SIG-M5 (cell line): Measurements from ENCODE around the gene TUBA1A.
"Not testable (repeated sequence)": the region's sequence is repeated elsewhere in the genome, so short reads cannot be mapped to it uniquely, and the experiment has no call there.

Experiments
- DNase-seq: peaks from one replicate; lab custom pipeline; 2025; lab: John Stamatoyannopoulos, UW

Gene TUBA1A

DNA sequence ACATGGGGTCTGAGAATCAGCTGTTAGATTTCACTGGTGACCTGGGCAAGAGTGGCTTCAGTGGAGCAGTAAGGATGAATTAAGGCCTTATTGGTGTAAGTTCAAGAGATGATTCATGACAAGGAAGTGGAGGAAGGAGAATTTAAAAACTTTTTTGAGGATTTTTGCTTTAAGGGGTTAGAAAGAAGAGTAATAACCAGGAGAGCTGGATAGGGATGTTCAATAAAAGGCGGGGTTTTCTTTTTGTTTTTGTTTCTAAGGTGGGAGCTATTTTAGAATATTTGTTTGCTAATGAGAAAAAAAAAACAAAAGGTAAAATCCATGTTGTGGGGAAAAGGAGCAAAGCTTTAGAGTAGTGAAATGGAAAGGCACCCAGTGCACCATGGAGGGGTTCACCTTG, 42.5 kb downstream of the TUBA1A start:
- no peak for DNase-seq

DNA sequence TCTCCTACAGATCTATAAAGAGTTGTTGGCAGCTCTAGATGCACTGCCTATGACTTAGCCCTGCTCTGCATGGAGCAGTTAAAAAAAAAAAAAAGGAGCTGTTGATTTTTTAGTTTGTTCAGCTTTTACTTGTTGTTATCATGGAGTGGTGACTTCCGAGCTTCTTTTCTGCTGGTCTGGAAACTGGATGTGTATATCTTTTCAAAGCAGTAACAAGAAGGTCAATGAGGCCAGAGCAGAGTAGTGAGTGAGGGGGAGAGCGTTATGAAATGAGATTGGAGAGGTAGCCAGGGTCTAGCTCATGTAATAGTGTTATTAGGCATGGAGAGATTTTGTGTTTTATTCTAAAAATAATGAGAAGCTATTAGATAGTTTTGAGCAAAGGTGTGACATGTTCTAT, 44.5 kb downstream of the TUBA1A start:
- no peak for DNase-seq

DNA sequence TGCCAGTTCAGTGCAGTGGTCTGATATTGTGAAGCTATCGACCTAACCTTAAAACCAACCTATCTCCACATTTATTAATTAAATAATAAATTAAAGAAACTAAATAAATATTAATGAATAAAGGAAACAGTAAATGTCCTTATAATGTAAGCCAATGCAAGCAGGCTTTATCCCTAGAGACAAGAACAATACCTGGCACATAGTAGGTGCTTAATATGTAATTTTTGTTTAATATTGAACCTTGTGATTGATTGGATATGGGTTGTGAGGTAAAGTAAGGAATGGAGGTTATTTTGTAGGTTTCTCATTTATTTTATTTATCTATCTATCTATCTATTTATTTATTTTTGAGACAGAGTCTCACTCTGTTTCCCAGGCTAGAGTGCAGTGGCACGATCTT, 49.9 kb downstream of the TUBA1A start:
- DNase-seq: no peak

DNA sequence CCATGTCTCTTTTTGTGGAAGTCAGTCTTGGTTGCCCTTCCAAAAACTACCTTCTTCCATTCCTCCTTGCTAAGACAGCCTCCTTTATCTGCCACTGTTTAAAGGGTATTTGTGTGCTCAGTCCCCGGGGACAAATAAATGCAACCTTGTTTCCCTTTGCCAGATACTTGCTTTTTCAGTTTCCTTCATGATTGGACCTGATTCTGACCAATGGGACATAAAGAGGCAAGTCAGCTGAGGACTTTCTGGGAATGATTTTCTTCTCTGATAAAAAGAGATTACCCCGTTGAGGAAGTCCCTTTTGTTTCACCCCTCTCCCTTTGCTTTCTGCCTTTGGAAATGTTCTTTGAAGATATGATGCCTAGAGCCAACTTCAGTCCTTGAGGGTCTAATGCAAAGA, 50.3 kb downstream of the TUBA1A start:
- DNase-seq: no peak

DNA sequence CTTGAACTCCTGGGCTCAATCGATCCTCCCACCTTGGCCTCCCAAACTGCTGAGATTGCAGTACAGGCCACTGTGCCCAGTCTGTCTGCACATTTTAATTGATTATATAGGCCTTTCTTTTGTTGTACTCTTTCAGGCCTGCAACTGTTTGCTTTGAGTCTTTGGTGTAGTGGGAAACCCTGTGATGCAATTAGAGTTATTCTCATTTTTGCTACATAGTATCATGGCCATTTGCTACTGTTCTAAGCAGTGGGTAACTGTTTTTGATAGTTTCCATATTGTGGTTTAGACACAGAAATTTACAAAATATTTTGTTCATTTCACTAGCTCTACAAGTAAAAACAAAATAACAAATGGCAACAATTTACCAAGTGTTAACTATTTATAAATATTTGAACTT, 51.4 kb downstream of the TUBA1A start:
- no peak for DNase-seq

DNA sequence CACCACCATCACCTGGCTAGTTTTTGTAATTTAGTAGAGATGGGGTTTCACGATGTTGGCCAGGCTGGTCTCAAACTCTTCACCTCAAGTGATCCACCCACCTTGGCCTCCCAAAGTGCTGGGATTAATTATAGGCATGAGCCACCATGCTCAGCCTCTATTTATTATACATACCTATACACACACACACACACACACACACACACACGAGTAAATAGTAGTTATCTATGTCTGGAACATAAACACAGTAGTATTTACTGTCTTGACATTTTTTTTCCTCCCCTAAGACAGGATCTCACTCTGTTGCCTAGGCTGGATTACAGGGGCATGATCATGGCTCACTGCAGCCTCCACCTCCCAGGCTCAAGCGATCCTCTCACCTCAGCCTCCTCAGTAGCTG, 51.9 kb downstream of the TUBA1A start:
- DNase-seq: not testable (repeated sequence)
